NCI-H2196 treated with DMSO at 0.1 percent for 48 hours (cell line): ENCODE results near the gene ACOD1.
"Not testable (repeated sequence)": the region's sequence is repeated elsewhere in the genome, so short reads cannot be mapped to it uniquely, and the experiment has no call there.

Experiments
- DNase-seq: peaks from one replicate; lab custom pipeline; 2025; ENCODE audit not compliant: unreplicated experiment; lab: John Stamatoyannopoulos, UW

Gene ACOD1

DNA sequence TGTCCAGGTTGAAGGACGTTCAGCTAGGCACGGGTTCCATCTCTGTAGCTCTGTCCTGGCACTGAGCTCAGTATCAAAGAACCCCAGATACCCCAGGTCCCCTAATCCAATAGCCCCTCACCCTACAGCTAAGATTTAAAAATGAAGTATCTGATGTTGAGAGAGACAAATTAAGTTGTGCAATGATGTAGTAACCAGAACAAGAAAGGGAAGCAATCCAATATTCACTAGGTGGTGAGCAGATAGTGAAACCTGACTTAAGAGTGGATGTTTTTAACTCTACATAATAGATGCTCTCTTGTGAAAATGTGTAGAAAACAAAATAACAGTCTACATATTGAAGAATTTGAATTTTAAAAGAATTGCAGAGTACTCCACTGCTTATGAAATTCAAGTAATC is 1.8 kb downstream of the ACOD1 start:
- DNase-seq, result no peak

DNA sequence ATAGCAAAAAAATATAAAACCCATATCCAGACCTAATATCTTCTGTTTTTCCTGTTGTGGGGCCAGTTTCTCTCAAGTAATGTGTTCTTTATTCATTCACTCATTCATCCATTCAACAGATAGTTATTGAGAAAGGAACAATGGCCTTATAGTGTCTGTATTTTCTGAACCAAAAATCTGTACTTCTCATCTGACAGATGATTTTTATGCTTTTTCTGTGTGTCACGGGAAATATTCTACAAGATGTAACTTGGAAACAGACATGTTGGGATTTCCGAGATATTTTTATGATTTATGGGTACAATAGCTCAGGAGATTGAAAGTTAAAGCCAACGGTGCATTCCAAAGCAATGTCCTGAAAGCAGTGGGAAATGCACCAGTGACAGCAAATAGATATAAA is 5.7 kb downstream of the ACOD1 start:
- no peak for DNase-seq

DNA sequence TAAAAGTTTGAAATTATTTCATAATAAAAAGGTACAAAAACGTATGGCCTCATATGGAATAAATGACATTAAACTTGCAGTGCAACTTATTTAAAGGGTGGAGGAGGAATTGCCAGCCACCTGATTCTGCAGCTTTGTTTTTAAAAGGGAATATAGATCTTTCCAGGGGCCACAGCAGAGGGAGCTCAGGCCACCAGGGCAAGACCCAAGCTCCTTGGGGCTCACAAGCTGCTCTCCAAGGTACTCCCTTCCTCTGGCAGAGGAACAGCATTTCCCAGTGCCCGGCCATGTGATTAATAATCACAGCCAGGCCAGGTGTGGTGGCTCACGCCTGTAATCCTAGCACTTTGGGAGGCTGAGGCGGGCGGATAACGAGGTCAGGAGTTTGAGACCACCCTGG is 6.2 kb downstream of the ACOD1 start:
- DNase-seq, result no peak

DNA sequence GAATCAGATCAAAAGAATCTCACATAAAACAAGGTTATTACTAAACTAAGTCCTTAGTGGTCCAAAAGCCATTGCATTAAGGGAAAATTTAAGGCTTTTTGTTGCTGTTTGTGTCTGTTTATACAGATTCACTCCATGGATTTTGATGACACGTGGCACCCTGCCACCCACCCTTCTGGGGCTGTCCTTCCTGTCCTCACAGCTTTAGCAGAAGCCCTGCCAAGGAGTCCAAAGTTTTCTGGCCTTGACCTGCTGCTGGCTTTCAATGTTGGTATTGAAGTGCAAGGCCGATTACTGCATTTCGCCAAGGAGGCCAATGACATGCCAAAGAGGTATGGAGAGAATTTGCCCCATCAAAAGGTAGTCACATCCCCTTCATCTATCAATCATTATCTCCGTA is 6.9 kb downstream of the ACOD1 start:
- DNase-seq, result no peak

DNA sequence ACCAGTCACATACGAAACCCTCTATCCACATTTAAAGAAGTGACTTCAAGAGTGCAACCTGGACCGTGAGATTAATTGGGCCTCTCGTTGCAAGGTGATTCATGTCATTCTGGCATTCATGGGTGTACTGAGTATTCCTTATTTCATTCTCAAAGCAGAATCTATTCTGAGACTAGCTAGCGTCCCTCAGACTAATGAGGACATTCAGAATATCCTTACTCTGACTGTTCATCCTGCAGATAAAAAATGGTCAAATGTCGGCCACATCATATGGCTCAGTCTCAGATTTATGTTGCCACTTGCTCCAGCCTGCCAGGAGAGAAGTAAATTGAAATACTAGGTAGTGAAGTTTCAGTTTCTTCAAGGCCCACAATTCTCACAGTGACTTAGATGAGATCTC is 7.3 kb downstream of the ACOD1 start:
- DNase-seq, result no peak

DNA sequence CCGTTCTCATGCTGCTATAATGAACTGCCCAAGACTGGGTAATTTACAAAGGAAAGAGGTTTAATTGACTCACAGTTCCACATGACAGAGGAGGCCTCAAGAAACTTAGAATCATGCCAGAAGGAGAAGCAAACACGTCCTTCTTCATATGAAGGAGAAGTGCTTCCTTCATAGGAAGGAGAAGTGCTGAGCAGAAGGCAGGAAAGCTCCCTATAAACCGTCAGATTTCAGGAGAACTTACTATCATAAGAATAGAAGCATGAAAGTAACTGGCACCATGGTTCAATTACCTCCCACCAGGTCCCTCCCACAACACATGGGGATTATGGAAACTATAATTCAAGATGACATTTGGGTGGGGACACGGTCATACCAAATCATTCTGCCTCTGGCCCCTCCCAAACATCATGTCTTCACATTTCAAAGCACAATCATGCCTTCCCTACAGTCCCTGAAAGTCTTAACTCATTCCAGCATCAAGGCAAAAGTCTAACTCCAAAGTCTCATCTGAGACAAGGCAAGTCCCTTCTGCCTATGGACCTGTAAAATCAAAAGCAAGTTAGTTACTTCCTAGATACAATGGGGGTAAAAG is 10.6 kb downstream of the ACOD1 start:
- no peak for DNase-seq

DNA sequence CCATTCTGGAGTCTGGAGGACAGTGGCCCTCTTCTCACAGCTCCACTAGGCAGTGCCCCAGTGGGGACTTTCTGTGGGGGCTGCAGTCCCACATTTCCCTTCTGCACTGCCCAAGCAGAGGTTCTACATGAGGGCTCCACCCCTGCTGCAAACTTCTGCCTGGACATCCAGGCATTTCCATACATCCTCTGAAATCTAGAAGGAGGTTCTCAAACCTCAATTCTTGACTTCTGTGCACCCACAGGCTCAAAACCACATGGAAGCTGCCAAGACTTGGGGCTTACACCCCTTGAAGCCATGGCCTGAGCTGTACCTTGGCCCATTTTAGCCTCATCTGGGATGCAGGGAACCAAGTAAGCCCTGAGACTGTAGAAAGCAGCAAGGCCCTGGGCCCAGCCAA is 11.4 kb downstream of the ACOD1 start:
- not testable (repeated sequence) for DNase-seq

DNA sequence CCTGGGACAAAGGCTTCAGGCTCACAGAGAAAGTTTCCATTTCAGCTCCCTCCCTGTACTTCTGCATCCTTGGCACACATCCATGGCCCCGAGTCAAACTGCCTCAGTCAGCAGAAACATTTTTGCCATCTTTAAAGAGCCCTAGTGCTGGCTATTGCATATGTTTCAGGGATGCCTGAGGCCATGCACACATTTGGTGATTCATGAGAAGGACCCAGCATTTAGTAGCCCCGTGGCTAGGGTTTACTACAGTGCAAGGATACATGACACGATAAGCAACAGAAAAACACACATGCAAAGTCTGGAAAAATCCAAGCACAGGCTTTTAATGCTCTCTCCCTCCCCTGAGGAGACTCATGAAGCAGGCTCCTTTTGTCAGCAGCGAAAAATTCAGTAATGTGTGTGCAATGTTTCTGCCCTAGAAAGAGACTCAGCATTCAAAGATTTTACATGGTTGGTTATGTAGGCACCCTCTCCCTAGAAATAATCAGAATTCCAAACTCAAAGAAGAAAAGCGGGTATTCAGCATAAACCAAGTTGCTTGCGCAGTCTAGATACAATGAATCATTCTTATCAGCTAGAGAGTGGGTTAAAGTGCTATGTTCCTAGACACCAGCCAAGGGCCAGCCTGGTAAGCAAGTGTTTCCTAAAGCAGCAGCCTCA is 17.6 kb downstream of the ACOD1 start:
- no peak for DNase-seq

DNA sequence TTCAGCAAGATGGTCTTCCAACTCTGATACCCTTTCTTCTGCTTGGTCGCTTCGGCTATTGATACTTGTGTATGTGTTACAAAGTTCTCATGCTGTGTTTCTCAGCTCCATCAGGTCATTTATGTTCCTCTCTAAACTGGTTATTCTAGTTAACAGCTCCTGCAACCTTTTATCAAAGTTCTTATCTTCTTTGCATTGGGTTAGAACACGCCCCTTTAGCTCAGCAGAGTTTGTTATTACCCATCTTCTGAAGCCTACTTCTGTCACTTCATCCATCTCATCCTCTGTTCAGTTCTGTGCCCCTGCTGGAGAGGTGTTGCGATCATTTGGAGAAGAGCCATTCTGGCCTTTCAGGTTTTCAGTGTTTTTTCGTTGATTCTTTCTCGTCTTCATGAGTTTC is 18.7 kb downstream of the ACOD1 start:
- no peak for DNase-seq

DNA sequence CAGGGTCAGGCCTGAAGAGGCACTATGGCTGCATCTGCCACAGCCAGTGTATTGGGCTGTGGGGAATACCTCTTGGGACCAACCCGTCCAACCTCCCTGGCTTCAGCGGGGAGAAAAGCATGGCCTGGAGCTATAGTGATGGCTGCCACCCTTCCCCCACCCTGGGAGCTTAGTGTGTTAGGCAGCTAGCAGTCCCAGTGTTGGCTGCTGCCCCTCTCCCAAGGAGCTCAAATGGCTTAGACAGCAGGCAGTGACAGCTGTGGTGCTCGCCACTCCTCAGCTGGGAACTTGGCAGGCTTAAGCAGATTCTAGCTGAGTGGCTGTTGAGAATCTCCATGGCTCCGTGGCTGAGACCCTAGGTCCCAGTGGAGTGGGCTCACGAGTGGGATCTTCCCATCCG is 19.7 kb downstream of the ACOD1 start:
- DNase-seq, result no peak

DNA sequence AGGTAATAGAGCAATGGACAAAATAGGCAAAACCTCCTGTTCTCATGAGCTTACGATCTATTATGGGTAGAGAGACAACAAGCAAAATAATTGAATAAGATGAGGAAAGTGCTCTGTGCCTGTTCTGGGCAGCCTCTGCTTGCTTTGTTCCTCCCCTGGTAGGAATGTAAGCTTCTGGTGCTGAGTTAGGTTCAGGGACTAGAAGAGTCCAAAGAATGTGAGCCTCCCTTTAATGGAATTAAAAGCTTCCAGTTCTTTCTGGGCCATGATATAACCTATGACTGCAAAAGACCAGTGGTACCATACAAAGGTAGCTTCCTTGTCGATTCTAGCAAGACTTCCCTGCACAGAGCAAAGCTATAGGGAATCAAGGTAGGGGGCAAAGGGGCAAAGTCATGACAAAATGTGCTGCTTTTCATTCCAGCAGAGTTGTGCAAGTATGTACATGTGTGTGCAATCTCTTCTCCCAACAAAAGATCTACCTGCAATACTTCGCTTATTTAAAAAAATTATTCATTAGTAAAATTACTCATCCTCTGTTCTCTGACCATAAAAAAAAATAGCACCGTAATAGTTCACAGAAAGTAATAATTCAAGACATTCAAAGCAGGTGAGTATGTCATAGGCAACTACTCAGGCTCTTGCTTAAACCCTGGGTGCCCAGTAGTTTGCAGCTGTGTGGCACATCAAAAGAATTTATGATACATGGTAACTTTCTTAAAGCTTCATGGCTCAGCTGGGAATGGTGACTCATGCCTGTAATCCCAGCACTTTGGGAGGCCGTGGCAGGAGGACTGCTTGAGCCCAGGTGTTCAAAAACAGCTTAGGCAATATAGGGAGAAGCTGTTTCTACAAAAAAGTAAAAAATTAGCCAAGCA is 21.4 kb downstream of the ACOD1 start:
- DNase-seq, result no peak

DNA sequence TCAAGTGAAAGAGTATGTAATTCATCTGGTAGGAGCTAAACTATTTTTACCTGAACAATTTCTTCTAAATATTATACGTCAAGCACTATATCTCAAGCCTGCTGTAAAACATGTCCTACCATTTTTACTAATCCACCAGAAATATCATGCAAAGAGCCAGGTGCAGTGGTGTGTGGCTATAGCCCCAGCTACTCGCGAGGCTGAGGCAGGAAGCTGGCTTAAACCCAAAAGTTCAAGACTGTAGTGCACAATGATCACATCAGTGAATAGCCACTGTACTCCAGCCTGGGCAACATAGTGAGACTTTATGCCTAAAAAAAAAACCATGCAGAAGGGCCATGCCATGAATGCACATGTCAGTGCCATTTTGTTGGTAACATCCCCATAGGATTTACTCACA is 22.9 kb downstream of the ACOD1 start:
- DNase-seq, result no peak

DNA sequence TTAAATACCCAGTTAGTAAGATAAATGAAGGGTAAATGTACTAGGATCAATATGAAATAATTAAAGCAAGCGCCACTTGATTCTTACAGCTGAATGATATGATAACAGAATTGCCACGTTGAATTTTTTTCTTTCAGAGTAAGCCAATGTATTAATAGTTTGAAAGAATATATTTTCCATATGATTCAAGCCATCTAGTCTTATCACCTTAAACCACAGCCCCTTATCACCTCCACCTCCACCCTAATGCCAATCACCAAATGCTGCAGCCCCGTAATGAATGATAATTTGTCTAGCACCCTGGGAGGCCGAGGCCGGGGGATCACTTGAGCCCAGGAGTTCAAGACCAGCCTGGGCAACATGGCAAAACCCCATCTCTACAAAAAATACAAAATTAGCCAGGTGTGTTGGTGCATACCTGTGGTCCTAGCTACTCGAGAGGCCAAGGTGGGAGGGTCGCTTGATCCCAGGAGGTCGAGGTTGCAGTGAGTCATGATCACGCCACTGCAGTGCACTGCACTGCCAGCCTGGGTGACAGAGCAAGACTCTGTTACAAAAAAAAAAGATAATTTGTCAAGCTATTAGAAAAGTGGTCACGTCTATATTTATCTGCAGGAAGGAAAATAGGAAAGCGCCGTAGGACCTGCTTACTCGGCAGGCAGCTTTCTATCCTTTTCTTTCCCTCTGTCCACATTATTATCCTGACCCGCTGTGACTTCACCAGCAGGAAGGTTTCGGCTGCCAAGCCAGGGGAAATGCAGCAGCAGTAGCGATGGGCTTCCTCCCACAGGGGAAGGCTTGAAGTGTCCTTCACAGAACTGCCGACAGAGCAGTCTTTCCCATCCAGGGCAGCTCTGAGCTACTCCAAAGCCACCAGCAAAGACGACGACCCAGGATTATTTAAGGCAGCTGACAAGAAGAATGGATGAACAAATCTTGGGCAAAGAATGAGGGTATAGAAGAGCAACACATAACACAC is 23.8 kb downstream of the ACOD1 start:
- no peak for DNase-seq

DNA sequence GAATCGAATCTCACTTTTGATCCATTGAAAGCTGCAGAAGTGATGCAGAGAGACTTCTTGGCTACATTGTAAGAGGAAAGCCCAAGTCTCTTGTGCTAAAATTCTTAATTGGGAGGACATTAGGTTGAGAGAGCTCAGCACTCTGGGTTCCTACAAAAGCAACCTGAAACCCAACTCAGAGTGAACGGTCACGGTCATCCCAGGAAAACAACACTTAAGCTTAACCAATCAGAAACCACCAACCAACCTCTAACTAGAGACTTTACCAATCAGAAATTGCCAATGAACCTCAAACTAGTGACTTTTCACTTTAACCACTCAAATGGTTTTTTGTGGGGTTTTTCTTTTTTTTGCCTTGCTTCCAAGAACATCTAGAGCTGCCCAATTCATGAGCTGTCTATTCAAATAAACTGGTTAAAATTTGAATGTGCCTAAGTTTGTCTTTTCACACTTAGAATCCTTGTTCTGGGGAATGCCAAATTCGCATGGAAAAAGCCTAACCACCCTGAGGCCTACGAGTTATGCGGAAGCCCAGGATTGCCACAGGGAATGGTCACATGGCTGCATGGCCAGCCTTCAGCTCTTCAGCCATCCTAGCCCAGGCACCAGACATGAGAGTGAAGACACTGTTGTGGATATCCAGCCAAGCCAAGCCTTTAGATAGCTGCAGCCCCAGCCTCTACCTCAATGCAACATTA is 25.8 kb downstream of the ACOD1 start:
- DNase-seq, result no peak

DNA sequence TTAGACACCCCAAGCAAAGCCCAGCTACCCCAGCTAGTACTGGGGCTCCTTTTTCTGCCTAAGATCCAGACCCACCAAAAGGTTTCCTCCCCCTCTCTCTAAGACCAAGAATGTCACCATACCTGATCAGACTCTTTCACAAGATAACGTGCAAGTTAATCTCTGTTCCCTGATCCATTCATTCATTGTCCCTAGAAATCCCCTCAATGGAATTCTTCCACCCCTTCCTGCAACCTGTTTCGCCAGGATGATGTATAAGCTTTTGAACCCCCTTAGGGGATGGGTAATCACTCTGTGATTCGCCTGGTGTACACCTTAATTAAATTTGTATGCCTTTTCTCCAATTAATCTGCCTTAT is 26.3 kb downstream of the ACOD1 start:
- DNase-seq, result no peak

DNA sequence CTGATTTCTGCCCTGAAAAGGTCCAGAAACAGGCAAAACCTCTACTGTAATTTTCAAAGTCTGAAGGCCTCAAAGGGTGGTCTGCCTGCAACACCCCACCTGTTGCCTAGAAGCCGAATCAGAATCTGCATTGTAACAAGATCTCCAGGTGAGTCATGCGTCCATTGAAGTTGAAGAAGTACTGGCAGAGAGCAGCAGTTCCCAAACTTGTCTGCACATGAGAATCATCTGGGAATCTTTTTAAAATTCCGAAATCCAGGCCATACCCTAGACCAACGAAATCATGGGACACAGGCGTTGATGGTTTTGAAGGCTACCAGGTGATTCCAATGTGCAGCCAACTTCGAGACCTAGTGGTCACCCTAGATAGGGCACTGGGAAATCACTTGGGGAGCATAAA is 27.6 kb downstream of the ACOD1 start:
- no peak for DNase-seq

DNA sequence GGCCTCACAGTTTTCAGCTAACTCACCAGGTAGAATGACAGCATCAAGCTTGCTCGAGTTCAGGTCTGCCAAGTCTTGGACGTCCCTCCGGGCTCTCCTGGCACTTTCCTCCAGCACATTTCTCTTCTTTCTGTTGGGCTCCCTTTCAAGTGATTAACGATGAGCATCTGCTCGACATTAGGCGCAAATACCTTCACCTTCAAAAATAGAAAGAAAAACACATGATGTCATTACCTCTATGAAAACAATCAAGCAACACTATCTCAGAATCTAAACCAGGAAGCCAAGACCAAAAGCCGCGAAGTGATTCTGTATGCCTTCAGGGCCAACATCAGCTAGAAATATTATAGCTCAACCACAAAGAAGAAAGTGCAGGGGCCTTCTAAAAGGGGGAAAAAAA is 28.2 kb downstream of the ACOD1 start:
- DNase-seq, result no peak

DNA sequence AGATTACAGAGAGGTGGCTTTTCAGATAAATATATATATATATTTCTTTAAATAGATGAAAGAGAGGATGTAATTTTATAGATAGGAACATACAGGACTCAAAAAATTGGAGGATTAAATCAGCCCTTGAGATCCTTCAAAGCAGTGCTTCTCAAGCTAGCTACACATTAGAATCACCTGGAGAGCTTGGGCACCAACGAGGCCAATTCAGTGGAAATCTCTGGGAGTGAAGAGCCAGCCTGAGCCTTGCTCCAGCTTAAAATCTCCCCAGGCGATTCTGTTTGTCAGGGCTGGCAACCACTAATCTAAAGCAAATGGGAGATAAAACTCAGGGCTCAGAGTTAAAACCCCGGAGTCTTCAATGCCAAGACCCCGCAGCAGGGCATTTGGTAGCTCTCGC is 28.6 kb downstream of the ACOD1 start:
- DNase-seq, result no peak

DNA sequence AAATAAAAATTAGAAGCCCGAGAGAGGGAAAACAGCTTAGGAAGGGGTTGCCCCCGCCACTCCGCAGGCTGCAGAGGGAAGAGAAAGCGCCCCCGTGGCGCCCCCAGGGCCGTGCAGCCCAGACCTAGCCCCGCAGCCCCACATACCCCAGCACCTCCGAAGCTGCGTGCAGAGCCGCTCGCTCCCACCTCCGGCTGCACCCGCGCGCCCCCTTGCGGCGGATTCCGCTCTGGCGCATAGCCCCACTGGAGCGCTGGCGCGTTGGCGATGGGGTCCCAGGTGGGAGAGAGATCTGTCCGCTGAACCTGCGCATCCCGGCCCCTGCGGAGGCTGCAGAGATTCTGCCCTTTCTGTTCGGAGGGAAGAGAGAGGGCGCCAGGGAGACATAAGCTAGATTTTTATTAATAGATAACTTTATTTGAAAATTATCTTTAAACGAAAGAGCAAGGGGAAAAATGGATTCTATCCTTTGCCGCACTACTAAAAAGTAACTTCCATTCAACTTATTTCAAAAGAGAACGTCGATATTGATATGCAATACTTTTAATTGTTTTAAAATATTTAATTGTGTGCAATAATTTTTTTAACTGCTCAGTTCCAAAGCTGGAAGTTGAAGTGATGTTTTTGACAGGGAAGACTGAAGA is 31.9 kb downstream of the ACOD1 start:
- no peak for DNase-seq

DNA sequence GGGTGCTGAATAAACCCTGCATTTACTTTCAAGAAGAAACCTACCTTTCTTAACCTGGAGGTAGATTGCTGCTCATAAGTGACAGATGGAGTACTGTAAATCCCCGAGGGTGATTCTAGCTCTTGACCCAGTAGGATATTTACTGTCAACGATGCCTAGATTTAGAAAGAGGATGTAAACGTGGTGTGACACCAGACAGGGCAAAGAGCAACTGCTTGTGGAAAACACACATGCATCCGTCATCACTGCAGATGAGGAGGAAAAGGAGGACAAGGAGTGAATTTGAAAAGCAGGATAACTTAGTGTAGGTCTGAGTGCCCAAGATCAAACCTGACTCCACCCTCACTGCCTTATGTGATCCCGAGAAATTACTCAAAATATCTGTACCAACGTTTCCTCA is 33.8 kb downstream of the ACOD1 start:
- DNase-seq, result no peak
